Adrenal gland (tissue), 5 donors: ENCODE results near the gene SYNE2.

Experiments used
- POLR2A ChIP-seq, 2 donors: fragments of 450-650 bp; IDR thresholded peaks; one replicate each; pipeline ENCODE4 v1.6.1; 2017; ENCODE audit warnings: antibody characterized with exemption in 2 of 2, mild to moderate bottlenecking in 2 of 2, moderate library complexity in 1 of 2
- TF ChIP-seq, protein P1 (sequence below), 6 experiments: fragments of 450-650 bp in 4 of 6; fragments of 200-600 bp in 2 of 6; sonication (generic) in 1 of 6; IDR thresholded peaks; 1 replicate in 5 of 6; 2 replicates in 1 of 6; pipeline versions ENCODE4 v1.5.1 to v1.8.0; 2016 to 2021; ENCODE audit warnings: antibody characterized with exemption in 6 of 6, mild to moderate bottlenecking in 2 of 6, moderate library complexity in 1 of 6
- donor health status: DM: no; HTN: no; CAD: no.

DNA sequence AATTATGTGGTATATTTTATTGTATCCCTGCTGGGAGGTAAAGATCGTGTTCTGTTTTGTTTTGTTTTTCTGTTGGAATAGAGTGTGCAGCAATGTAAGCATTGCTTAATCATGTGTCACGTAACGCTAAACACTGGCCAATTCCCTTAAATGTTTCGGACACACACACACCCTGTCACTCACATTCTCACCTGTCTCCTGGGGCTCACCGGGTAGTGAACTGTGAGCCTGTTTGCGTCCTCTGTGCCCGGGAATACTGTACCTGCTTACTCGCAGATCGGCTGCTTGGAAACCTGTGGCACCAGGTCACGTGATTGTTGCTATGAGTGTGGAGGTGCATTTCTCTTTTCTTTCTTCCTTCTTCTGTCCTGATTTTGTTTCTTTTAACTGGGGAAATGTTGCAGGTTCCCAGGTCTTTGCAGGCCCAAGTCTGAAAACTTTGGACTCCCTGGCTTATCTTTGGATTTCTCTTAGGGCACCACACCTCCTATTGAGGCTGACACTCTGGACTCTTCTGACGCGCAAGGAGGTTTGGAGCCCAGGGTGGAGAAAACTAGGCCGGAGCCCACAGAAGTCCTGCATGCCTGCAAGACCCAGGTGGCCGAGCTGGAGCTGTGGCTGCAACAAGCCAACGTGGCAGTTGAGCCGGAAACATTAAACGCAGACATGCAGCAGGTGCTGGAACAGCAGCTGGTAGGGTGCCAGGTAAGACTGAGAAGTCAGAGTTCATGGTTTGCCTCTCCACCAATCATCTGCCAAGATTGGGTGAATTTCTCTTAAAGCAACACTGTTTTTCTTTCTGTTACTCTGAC, 260.3 kb downstream of the SYNE2 start:
- TF ChIP-seq, protein P1, sequence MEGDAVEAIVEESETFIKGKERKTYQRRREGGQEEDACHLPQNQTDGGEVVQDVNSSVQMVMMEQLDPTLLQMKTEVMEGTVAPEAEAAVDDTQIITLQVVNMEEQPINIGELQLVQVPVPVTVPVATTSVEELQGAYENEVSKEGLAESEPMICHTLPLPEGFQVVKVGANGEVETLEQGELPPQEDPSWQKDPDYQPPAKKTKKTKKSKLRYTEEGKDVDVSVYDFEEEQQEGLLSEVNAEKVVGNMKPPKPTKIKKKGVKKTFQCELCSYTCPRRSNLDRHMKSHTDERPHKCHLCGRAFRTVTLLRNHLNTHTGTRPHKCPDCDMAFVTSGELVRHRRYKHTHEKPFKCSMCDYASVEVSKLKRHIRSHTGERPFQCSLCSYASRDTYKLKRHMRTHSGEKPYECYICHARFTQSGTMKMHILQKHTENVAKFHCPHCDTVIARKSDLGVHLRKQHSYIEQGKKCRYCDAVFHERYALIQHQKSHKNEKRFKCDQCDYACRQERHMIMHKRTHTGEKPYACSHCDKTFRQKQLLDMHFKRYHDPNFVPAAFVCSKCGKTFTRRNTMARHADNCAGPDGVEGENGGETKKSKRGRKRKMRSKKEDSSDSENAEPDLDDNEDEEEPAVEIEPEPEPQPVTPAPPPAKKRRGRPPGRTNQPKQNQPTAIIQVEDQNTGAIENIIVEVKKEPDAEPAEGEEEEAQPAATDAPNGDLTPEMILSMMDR (IDR thresholded peaks at IDR 0.05), result no peak
- TF ChIP-seq POLR2A (IDR thresholded peaks at IDR 0.05), result no peak
